ENCODE measurements around the gene TBRG1. TPM values are rescaled to one million over a fixed set of nuclear protein-coding genes. Genes with fewer than 3 reads are reported as not detected.

Gene TBRG1
- total RNA-seq, 1 experiment from 2014 or later, result 21.6 TPM

- Histone ChIP-seq H2AFZ (ENCODE audit: low read length) (no peak overlapping the region), H3K9ac (ENCODE audit: low read length) (no peak overlapping the region)
These were observed 50.0 kb downstream of the TBRG1 start for GRCh38 chr11:124672536-124673215.

GRCh38 chr11:124673333-124674167 lies 50.9 kb downstream of the TBRG1 start, which contains the start of the genes SIAE and SPA17:
Gene SIAE, minus strand, starts transcription at chr11:124673739. Its CDS starts 31 bp downstream, at chr11:124673708.
Gene SPA17, plus strand, starts transcription at chr11:124673904. Its CDS starts 1,361 bp downstream, at chr11:124675265.
- no peaks in the 10 kb centered on the region for H3K79me2 ChIP-seq (ENCODE audit: low read length)

More at GRCh38 chr11:124672536-124673215, 50.0 kb downstream of the TBRG1 start:
- Histone ChIP-seq H3K27me3 (ENCODE audit: low read length) (no peaks in the 10 kb centered on the region), H3K4me3 (ENCODE audit: low read length) (no peak overlapping the region), H3K4me1 (ENCODE audit: low read length) (peaks cover 11% of the 10 kb centered on the region), H3K36me3 (ENCODE audit: insufficient read depth, low read length) (no peaks in the 10 kb centered on the region), H3K9me2 (replicated peaks; ENCODE audit: insufficient read depth, low read length) (no peaks in the 10 kb centered on the region), H3K4me2 (ENCODE audit: low read depth, low read length, poor library complexity, severe bottlenecking) (no peak overlapping the region), H3K27ac (ENCODE audit: low read length) (no peak overlapping the region), H3K9me3 (ENCODE audit: low read length) (no peaks in the 10 kb centered on the region), H4K20me1 (ENCODE audit: insufficient read depth, low read depth, low read length) (no peaks in the 10 kb centered on the region), H3K79me2 (ENCODE audit: low read length) (no peaks in the 10 kb centered on the region)
- DNase-seq, result no peak

GRCh38 chr11:124674168-124674517 lies 51.5 kb downstream of the TBRG1 start:
- no peaks in the 10 kb centered on the region for H3K9me2 ChIP-seq (replicated peaks; ENCODE audit: insufficient read depth, low read length)
- no peak overlapping the region for H3K27ac ChIP-seq (ENCODE audit: low read length)
- peaks cover 11% of the 10 kb centered on the region for H3K4me1 ChIP-seq (ENCODE audit: low read length)
- H2AFZ ChIP-seq (ENCODE audit: low read length), result no peak overlapping the region
- no peaks in the 10 kb centered on the region for H3K79me2 ChIP-seq (ENCODE audit: low read length)
- no peaks in the 10 kb centered on the region for H3K36me3 ChIP-seq (ENCODE audit: insufficient read depth, low read length)
- peak overlapping the region; percentile 72 for H3K4me2 ChIP-seq (ENCODE audit: low read depth, low read length, poor library complexity, severe bottlenecking)
- no peaks in the 10 kb centered on the region for H3K9me3 ChIP-seq (ENCODE audit: low read length)
- DNase-seq, result no peak
- peak overlapping the region; percentile 65 for H3K4me3 ChIP-seq (ENCODE audit: low read length)
- peak overlapping the region; percentile 62 for H3K9ac ChIP-seq (ENCODE audit: low read length)
- no peaks in the 10 kb centered on the region for H3K27me3 ChIP-seq (ENCODE audit: low read length)
- H4K20me1 ChIP-seq (ENCODE audit: insufficient read depth, low read depth, low read length), result no peaks in the 10 kb centered on the region

More at GRCh38 chr11:124673333-124674167, 50.9 kb downstream of the TBRG1 start, which contains the start of the genes SIAE and SPA17:
- peaks cover 11% of the 10 kb centered on the region for H3K4me1 ChIP-seq (ENCODE audit: low read length)
- no peaks in the 10 kb centered on the region for H3K36me3 ChIP-seq (ENCODE audit: insufficient read depth, low read length)
- H3K27me3 ChIP-seq (ENCODE audit: low read length), result no peaks in the 10 kb centered on the region
- no peak within 1 kb of the TSS for H3K27ac ChIP-seq (ENCODE audit: low read length)
- no peaks in the 10 kb centered on the region for H4K20me1 ChIP-seq (ENCODE audit: insufficient read depth, low read depth, low read length)
- H3K4me2 ChIP-seq (ENCODE audit: low read depth, low read length, poor library complexity, severe bottlenecking), result peak within 1 kb of the TSS; percentile 72
- H3K9ac ChIP-seq (ENCODE audit: low read length), result peak within 1 kb of the TSS; percentile 62
- H3K9me2 ChIP-seq (replicated peaks; ENCODE audit: insufficient read depth, low read length), result no peaks in the 10 kb centered on the region
- peak within 1 kb of the TSS; percentile 65 for H3K4me3 ChIP-seq (ENCODE audit: low read length)
- DNase-seq, result peak; percentile 87
- H2AFZ ChIP-seq (ENCODE audit: low read length), result no peak within 1 kb of the TSS
- no peaks in the 10 kb centered on the region for H3K9me3 ChIP-seq (ENCODE audit: low read length)

- Histone ChIP-seq H3K9me3 (ENCODE audit: low read length) (no peaks in the 10 kb centered on the region), H3K4me3 (ENCODE audit: low read length) (peak overlapping the region; percentile 65), H4K20me1 (ENCODE audit: insufficient read depth, low read depth, low read length) (no peaks in the 10 kb centered on the region), H3K79me2 (ENCODE audit: low read length) (no peaks in the 10 kb centered on the region), H3K27ac (ENCODE audit: low read length) (no peak overlapping the region), H3K9ac (ENCODE audit: low read length) (peak overlapping the region; percentile 62), H3K9me2 (replicated peaks; ENCODE audit: insufficient read depth, low read length) (no peaks in the 10 kb centered on the region), H2AFZ (ENCODE audit: low read length) (no peak overlapping the region), H3K4me2 (ENCODE audit: low read depth, low read length, poor library complexity, severe bottlenecking) (peak overlapping the region; percentile 72), H3K27me3 (ENCODE audit: low read length) (no peaks in the 10 kb centered on the region), H3K4me1 (ENCODE audit: low read length) (peaks cover 11% of the 10 kb centered on the region), H3K36me3 (ENCODE audit: insufficient read depth, low read length) (no peaks in the 10 kb centered on the region)
- no peak for DNase-seq
These were observed 51.9 kb downstream of the TBRG1 start for GRCh38 chr11:124674571-124674970.

GRCh38 chr11:124676386-124676785 lies 53.7 kb downstream of the TBRG1 start:
- no peak overlapping the region for H3K9ac ChIP-seq (ENCODE audit: low read length)
- H4K20me1 ChIP-seq (ENCODE audit: insufficient read depth, low read depth, low read length), result no peaks in the 10 kb centered on the region
- DNase-seq, result no peak
- no peaks in the 10 kb centered on the region for H3K27me3 ChIP-seq (ENCODE audit: low read length)
- H3K9me2 ChIP-seq (replicated peaks; ENCODE audit: insufficient read depth, low read length), result no peaks in the 10 kb centered on the region
- no peaks in the 10 kb centered on the region for H3K79me2 ChIP-seq (ENCODE audit: low read length)
- no peaks in the 10 kb centered on the region for H3K36me3 ChIP-seq (ENCODE audit: insufficient read depth, low read length)
- no peak overlapping the region for H2AFZ ChIP-seq (ENCODE audit: low read length)
- no peak overlapping the region for H3K4me2 ChIP-seq (ENCODE audit: low read depth, low read length, poor library complexity, severe bottlenecking)
- H3K9me3 ChIP-seq (ENCODE audit: low read length), result no peaks in the 10 kb centered on the region
- H3K4me3 ChIP-seq (ENCODE audit: low read length), result no peak overlapping the region
- H3K27ac ChIP-seq (ENCODE audit: low read length), result no peak overlapping the region
- peaks cover 11% of the 10 kb centered on the region for H3K4me1 ChIP-seq (ENCODE audit: low read length)

GRCh38 chr11:124678416-124678815 lies 55.8 kb downstream of the TBRG1 start:
- peaks cover 7% of the 10 kb centered on the region; the same call in 1 of the 2 replicates for H3K9me3 ChIP-seq (ENCODE audit: low read length)
- no peak overlapping the region for H3K4me3 ChIP-seq (ENCODE audit: low read length)
- H3K36me3 ChIP-seq (ENCODE audit: insufficient read depth, low read length), result no peaks in the 10 kb centered on the region
- H3K27ac ChIP-seq (ENCODE audit: low read length), result no peak overlapping the region
- peaks cover 7% of the 10 kb centered on the region for H3K4me1 ChIP-seq (ENCODE audit: low read length)
- H3K79me2 ChIP-seq (ENCODE audit: low read length), result no peaks in the 10 kb centered on the region
- no peak for DNase-seq
- H3K4me2 ChIP-seq (ENCODE audit: low read depth, low read length, poor library complexity, severe bottlenecking), result no peak overlapping the region
- H3K9ac ChIP-seq (ENCODE audit: low read length), result no peak overlapping the region
- H2AFZ ChIP-seq (ENCODE audit: low read length), result no peak overlapping the region
- H3K27me3 ChIP-seq (ENCODE audit: low read length), result no peaks in the 10 kb centered on the region
- H4K20me1 ChIP-seq (ENCODE audit: insufficient read depth, low read depth, low read length), result no peaks in the 10 kb centered on the region
- H3K9me2 ChIP-seq (replicated peaks; ENCODE audit: insufficient read depth, low read length), result no peaks in the 10 kb centered on the region

- no peaks in the 10 kb centered on the region for H3K36me3 ChIP-seq (ENCODE audit: insufficient read depth, low read length)
- no peaks in the 10 kb centered on the region for H3K27me3 ChIP-seq (ENCODE audit: low read length)
- H4K20me1 ChIP-seq (ENCODE audit: insufficient read depth, low read depth, low read length), result no peaks in the 10 kb centered on the region
- no peak overlapping the region for H2AFZ ChIP-seq (ENCODE audit: low read length)
- no peak overlapping the region for H3K27ac ChIP-seq (ENCODE audit: low read length)
- H3K9me3 ChIP-seq (ENCODE audit: low read length), result peaks cover 7% of the 10 kb centered on the region; the same call in 1 of the 2 replicates
- no peak overlapping the region for H3K4me3 ChIP-seq (ENCODE audit: low read length)
- no peaks in the 10 kb centered on the region for H3K79me2 ChIP-seq (ENCODE audit: low read length)
- no peak overlapping the region for H3K9ac ChIP-seq (ENCODE audit: low read length)
- H3K9me2 ChIP-seq (replicated peaks; ENCODE audit: insufficient read depth, low read length), result no peaks in the 10 kb centered on the region
- no peak for DNase-seq
- H3K4me1 ChIP-seq (ENCODE audit: low read length), result no peaks in the 10 kb centered on the region
- H3K4me2 ChIP-seq (ENCODE audit: low read depth, low read length, poor library complexity, severe bottlenecking), result no peak overlapping the region
These were observed 58.8 kb downstream of the TBRG1 start for GRCh38 chr11:124681421-124681820.

- no peaks in the 10 kb centered on the region for H3K9me2 ChIP-seq (replicated peaks; ENCODE audit: insufficient read depth, low read length)
- H3K79me2 ChIP-seq (ENCODE audit: low read length), result no peaks in the 10 kb centered on the region
- H3K4me2 ChIP-seq (ENCODE audit: low read depth, low read length, poor library complexity, severe bottlenecking), result no peak overlapping the region
- no peak for DNase-seq
- H3K4me3 ChIP-seq (ENCODE audit: low read length), result no peak overlapping the region
- no peaks in the 10 kb centered on the region for H3K4me1 ChIP-seq (ENCODE audit: low read length)
- H3K27ac ChIP-seq (ENCODE audit: low read length), result no peak overlapping the region
- no peak overlapping the region for H3K9ac ChIP-seq (ENCODE audit: low read length)
- no peaks in the 10 kb centered on the region for H3K27me3 ChIP-seq (ENCODE audit: low read length)
- H3K36me3 ChIP-seq (ENCODE audit: insufficient read depth, low read length), result no peaks in the 10 kb centered on the region
- peaks cover 7% of the 10 kb centered on the region; the same call in 1 of the 2 replicates for H3K9me3 ChIP-seq (ENCODE audit: low read length)
- no peak overlapping the region for H2AFZ ChIP-seq (ENCODE audit: low read length)
- H4K20me1 ChIP-seq (ENCODE audit: insufficient read depth, low read depth, low read length), result no peaks in the 10 kb centered on the region
These were observed 59.8 kb downstream of the TBRG1 start for GRCh38 chr11:124682443-124682842.
